GM11168 (cell line): ENCODE measurements around the gene ARID4B.
"Not testable (repeated sequence)": the region's sequence is repeated elsewhere in the genome, so short reads cannot be mapped to it uniquely, and the experiment has no call there.

Experiments
- in situ Hi-C: fragments of 300-500 bp; cut with MboI; formaldehyde crosslinking; loops from one replicate; pipeline ENCODE4 v1.12.0; 2022; ENCODE audit warnings: low sequenced_read_pairs; ENCODE audit not compliant: unreplicated experiment

ARID4B gene

DNA sequence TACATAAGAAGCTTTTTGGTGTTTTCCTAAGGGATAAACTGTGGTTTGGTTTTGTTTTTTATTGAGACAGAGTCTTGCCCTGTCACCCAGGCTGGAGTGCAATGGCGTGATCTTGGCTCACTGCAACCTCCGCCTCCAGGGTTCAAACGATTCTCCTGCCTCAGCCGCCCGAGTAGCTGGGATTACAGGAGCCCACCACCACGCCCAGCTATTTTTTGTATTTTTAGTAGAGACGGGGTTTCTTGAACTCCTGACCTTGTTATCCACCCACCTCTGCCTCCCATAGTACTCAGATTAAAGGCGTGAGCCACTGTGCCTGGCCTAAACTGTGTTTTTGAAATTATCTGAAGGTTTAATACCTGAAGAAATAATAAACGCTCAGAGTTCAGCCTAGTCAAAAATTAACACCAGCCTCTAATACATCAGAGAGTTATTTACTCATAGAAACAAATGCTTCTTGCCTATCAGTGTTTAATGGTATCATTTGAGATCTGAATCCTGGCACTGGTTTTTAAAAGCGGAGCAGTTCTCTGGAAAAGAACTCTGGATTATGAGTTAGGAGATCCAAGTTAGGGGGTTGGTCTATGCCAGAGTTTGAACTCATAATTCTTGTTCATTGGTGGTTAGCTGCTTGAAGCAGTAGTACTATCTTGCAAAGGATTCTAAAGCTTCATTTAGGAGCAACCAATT is 28.7 kb downstream of the ARID4B start:
- in situ Hi-C loops: no loop called here

GRCh38 chr1:235298758-235299157 is 29.2 kb downstream of the ARID4B start:
- in situ Hi-C loops: no loop called here

DNA sequence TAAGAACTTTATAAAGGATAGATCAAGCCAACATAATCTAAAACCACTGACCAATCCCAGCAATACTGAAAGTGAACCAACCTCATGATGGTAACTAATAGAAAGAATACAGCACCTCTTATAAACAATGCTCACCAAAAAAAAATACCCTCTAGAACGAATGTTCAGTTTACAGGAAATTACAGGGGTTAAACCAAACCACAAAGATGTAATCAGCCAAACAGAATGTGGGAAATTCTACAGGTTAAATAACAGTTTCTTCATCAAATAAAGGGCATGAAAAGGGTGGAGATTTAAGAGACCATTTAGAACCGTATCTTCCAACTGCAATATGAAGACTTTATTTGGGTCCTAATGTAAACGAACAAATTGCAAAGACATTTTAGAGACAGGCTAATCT is 30.4 kb downstream of the ARID4B start:
- in situ Hi-C loops: no loop called here

GRCh38 chr1:235296729-235297128 is 31.2 kb downstream of the ARID4B start:
- in situ Hi-C loops: no loop called here

DNA sequence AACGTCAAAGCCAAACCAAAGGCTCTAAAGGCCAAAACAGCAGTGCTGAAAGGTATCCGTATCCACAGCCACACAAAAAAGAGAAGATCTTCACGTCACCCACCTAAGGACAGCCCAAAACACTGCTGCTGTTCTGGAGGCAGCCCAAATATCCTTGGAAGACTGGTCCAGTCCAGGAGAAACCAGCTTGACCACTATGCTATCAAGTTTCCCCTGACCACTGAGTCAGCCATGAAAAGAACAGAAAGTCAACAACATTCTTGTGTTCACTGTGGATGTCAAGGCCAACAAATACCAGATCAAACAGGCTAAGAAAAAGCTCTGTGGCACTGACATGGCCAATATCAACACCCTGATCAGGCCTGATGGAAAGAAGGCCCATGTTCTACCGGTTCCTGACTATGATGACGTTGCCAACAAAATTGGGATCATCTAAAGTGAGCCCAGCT is 32.1 kb downstream of the ARID4B start:
- in situ Hi-C loops: no loop called here

- in situ Hi-C loops: no loop called here
Measured at GRCh38 chr1:235293322-235293942, 34.5 kb downstream of the ARID4B start.

GRCh38 chr1:235292790-235293189 is 35.2 kb downstream of the ARID4B start:
- in situ Hi-C loops: no loop called here

DNA sequence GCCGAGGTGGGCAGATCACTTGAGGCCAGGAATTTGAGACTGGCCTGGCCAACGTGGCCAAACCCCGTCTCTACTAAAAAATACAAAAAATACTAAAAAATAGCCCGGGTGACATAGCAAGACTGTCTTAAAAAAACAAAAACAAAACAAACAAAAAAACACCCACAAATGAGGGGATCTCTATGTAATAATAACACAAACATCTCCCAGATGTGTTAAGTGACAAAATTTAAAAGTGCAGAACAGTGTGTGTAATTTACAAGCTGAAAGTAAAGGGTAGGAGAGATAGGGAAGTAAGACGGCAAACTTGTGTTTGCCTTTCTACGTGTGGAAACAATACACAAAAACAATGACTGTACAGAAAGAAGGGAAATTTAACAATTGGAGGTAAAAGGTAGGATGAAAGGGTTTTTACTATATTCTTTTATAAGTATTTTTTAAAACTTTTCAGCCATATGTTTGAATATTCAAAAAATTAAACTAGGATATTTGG is 36.3 kb downstream of the ARID4B start:
- in situ Hi-C loops: no loop called here

- in situ Hi-C loops: no loop called here
Measured at GRCh38 chr1:235290740-235291502, 37.1 kb downstream of the ARID4B start.

GRCh38 chr1:235289859-235290739 is 37.9 kb downstream of the ARID4B start:
- in situ Hi-C loops: no loop called here

- in situ Hi-C loops: no loop called here
Measured at GRCh38 chr1:235287208-235287882, 40.6 kb downstream of the ARID4B start.

- in situ Hi-C loops: no loop called here
Measured at GRCh38 chr1:235286667-235287066, 41.3 kb downstream of the ARID4B start.

DNA sequence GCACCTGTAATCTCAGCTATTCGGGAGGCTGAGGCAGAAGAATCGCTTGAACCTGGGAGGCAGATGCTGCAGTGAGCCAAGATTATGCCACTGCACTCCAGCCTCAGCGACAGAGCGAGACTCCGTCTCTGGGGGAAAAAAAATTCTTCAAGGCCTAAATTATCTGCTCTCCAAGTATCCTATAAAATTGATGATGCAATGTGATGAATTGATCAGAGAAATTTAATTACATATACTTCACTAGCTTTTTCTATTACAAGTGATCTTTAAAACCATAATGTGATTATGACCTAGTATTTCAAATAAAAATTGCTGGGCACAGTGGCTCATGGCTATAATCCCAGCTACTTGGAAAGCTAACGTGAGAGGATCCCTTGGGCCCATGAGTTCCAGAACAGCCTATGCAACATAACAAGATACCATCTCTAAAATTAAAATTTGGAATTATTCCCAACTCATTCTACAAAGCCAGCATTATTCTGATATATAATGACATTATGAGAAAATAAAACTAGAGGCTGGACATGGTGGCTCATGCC is 43.7 kb downstream of the ARID4B start:
- in situ Hi-C loops: no loop called here

DNA sequence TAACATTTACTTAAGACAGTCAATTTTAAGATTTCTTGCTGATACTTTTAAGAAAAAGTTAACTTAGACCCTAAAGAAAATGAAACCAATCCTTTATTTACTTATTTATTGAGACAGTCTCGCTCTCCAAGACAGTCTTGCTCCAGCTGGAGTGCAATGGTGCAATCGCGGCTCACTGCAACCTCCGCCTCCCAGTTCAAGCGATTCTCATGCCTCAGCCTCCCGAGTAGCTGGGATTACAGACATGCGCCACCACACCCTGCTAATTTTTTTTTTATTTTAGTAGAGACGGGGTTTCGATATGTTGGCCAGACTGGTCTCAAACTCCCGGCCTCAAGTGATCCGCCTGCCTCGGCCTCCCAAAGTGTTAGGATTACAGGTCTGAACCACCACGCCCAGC is 44.3 kb downstream of the ARID4B start:
- in situ Hi-C loops: not testable (repeated sequence)

- in situ Hi-C loops: no loop called here
Measured at GRCh38 chr1:235280467-235280866, 47.5 kb downstream of the ARID4B start.

GRCh38 chr1:235279694-235280093 is 48.3 kb downstream of the ARID4B start:
- in situ Hi-C loops: no loop called here

- in situ Hi-C loops: no loop called here
Measured at GRCh38 chr1:235278915-235279292, 49.1 kb downstream of the ARID4B start.

GRCh38 chr1:235278233-235278914 is 49.6 kb downstream of the ARID4B start:
- in situ Hi-C loops: no loop called here

DNA sequence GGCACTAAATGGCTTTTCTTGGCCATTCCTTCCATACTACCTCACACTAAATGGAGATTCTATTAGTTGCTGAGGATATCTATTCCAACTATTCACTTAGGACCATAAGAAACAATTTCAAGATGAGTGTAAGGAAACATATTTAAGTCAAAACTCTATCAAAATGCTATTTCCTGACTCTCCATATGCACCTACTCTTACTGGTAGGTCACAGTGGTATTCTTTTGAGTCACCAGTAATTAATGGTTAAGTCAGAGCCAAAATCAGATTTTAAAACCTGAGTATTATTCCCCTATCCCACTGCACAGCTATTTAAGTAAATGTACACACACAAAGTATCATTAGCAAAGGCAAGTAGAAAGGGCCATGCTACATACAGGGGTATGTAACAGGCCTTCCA is 50.3 kb downstream of the ARID4B start:
- in situ Hi-C loops: no loop called here
